EL (cell line): ENCODE measurements around the gene CDC42BPA.
"Not testable (repeated sequence)": the region's sequence is repeated elsewhere in the genome, so short reads cannot be mapped to it uniquely, and the experiment has no call there.

Experiments
- DNase-seq: peaks from one replicate; pipeline ENCODE4 v3.0.0-alpha.2; 2016

Gene CDC42BPA

GRCh38 chr1:227318016-227318852, at the start of gene CDC42BPA:
CDC42BPA (minus strand) TSS chr1:227318492; CDS start chr1:227317182, 1,310 bp downstream.
- DNase-seq: peak; percentile 93

- DNase-seq: no peak
Measured at GRCh38 chr1:227368009-227368408, 49.7 kb upstream of the CDC42BPA start.

- no peak for DNase-seq
Measured at GRCh38 chr1:227365473-227366431, 47.5 kb upstream of the CDC42BPA start.

- no peak for DNase-seq
Measured at GRCh38 chr1:227364657-227365056, 46.4 kb upstream of the CDC42BPA start.

- no peak for DNase-seq
Measured at GRCh38 chr1:227363825-227364224, 45.5 kb upstream of the CDC42BPA start.

GRCh38 chr1:227362039-227362438, 43.7 kb upstream of the CDC42BPA start:
- no peak for DNase-seq

GRCh38 chr1:227357927-227358302, 39.6 kb upstream of the CDC42BPA start:
- DNase-seq: no peak

GRCh38 chr1:227357171-227357926, 39.1 kb upstream of the CDC42BPA start:
- peak; percentile 95 for DNase-seq

- DNase-seq: peak; percentile 34
Measured at GRCh38 chr1:227356620-227357146, 38.4 kb upstream of the CDC42BPA start.

- DNase-seq: no peak
Measured at GRCh38 chr1:227355542-227356245, 37.4 kb upstream of the CDC42BPA start.

- no peak for DNase-seq
Measured at GRCh38 chr1:227353186-227353585, 34.9 kb upstream of the CDC42BPA start.

- not testable (repeated sequence) for DNase-seq
Measured at GRCh38 chr1:227352164-227352563, 33.9 kb upstream of the CDC42BPA start.

- peak; percentile 54 for DNase-seq
Measured at GRCh38 chr1:227351443-227351842, 33.2 kb upstream of the CDC42BPA start.

- no peak for DNase-seq
Measured at GRCh38 chr1:227349967-227350366, 31.7 kb upstream of the CDC42BPA start.

GRCh38 chr1:227343727-227344551, 25.6 kb upstream of the CDC42BPA start:
- peak; percentile 86 for DNase-seq

- DNase-seq: peak; percentile 47
Measured at GRCh38 chr1:227343206-227343605, 24.9 kb upstream of the CDC42BPA start.

GRCh38 chr1:227342075-227342829, 24.0 kb upstream of the CDC42BPA start:
- DNase-seq: no peak

GRCh38 chr1:227336136-227336535, 17.8 kb upstream of the CDC42BPA start:
- not testable (repeated sequence) for DNase-seq

- DNase-seq: no peak
Measured at GRCh38 chr1:227335242-227336020, 17.1 kb upstream of the CDC42BPA start.
